ENCODE measurements around the gene PITX1.
A peak's percentile ranks its signal among the peaks of the same experiment; 100 is the strongest.

DNA sequence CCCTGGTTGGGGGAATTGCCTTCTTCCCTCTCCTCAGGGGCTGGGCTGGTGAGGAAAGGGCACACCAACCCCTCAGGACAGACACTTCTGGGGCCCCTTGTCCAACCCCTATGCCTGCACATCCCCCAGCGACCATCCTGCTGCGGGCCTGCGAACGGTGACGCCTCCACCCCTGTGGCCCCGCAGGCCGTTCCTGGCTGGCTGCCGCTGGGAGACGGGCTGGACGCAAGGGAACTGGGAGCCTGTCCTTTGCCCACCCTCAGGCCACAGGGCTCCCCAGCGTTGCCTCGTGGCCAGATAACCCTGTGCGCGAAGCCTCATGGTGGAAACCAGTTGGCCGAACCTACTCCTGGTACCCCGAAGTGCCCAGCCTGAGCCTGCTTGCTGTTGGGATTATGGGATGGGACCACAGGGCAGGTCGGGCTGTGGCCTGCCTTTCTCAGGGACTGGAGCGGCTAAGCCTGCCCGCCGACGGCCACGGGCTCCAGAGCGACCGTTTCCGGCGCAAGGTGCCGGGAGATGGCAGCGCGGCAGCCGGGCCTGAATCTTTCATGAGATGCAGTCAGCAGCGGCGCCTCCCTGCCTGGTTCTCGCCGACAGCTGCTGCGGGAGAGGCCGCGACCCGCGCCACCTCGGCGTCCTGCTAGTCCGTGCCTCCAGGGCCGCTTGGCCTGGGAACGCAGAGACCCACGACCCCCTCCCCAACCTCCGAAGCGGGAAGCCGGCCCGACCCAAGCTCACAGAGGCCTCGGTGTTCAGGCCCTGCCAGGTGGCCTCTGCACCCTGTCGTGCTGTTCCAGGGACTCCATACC lies 6.5 kb upstream of the PITX1 start:
- TF ChIP-seq, protein P1, sequence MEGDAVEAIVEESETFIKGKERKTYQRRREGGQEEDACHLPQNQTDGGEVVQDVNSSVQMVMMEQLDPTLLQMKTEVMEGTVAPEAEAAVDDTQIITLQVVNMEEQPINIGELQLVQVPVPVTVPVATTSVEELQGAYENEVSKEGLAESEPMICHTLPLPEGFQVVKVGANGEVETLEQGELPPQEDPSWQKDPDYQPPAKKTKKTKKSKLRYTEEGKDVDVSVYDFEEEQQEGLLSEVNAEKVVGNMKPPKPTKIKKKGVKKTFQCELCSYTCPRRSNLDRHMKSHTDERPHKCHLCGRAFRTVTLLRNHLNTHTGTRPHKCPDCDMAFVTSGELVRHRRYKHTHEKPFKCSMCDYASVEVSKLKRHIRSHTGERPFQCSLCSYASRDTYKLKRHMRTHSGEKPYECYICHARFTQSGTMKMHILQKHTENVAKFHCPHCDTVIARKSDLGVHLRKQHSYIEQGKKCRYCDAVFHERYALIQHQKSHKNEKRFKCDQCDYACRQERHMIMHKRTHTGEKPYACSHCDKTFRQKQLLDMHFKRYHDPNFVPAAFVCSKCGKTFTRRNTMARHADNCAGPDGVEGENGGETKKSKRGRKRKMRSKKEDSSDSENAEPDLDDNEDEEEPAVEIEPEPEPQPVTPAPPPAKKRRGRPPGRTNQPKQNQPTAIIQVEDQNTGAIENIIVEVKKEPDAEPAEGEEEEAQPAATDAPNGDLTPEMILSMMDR (conservative IDR thresholded peaks at IDR 0.05 in 1 of 2, IDR thresholded peaks at IDR 0.05 in 1 of 2; ENCODE audit: low read depth in 1 of 2, low read length in 2 of 2) = no peak
- peak; percentile 91 for TF ChIP-seq EZH2 (IDR thresholded peaks at IDR 0.05; ENCODE audit: low read length, missing control alignments)

Data from fibroblast of lung (primary cell).